ENCODE results near the gene TRABD2B.

TRABD2B gene

DNA sequence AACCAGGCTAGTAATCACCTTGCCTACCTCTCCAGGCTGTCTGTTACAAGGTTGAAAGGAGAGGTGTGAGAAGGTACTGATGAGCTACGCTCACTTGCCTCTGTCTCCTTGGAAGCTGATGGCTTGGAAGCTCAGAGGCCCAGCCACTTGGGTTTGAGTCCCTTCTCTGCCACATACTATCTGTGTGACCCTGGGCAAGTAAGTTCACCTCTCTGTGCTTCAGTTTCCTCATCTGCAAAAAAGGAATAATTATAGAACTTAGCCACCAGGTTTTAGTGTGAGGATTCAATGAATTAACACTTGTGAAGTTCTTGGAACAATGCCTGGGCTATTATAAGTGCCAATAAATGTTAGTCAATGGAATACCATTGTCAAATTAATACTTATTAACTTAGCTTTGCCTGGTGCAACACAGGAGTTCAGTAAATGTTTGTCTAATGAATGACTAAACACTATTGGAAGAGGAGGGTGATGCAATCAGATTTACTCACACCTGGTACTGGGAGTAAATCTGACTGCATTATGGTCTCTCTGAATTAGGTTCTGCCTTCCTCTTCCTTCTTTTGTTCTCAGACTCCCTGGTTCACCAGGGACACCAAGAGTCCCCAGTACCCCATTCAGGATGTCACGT, 55.5 kb downstream of the TRABD2B start:
- Histone ChIP-seq H3K27me3 (replicated peaks; ENCODE audit: control insufficient read depth, insufficient read depth, low read length) (no peaks in the 10 kb centered on the region), H3K4me3 (replicated peaks; ENCODE audit: low read depth, low read length) (no peak overlapping the region), H3K36me3 (ENCODE audit: control insufficient read depth, insufficient read depth, low read length) (no peaks in the 10 kb centered on the region)
- no peak for DNase-seq (ENCODE audit: extremely low read depth, insufficient read length)
- TF ChIP-seq, protein P1, sequence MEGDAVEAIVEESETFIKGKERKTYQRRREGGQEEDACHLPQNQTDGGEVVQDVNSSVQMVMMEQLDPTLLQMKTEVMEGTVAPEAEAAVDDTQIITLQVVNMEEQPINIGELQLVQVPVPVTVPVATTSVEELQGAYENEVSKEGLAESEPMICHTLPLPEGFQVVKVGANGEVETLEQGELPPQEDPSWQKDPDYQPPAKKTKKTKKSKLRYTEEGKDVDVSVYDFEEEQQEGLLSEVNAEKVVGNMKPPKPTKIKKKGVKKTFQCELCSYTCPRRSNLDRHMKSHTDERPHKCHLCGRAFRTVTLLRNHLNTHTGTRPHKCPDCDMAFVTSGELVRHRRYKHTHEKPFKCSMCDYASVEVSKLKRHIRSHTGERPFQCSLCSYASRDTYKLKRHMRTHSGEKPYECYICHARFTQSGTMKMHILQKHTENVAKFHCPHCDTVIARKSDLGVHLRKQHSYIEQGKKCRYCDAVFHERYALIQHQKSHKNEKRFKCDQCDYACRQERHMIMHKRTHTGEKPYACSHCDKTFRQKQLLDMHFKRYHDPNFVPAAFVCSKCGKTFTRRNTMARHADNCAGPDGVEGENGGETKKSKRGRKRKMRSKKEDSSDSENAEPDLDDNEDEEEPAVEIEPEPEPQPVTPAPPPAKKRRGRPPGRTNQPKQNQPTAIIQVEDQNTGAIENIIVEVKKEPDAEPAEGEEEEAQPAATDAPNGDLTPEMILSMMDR (IDR thresholded peaks at IDR 0.05; ENCODE audit: insufficient read depth, low read length, poor library complexity, severe bottlenecking), result no peak

DNA sequence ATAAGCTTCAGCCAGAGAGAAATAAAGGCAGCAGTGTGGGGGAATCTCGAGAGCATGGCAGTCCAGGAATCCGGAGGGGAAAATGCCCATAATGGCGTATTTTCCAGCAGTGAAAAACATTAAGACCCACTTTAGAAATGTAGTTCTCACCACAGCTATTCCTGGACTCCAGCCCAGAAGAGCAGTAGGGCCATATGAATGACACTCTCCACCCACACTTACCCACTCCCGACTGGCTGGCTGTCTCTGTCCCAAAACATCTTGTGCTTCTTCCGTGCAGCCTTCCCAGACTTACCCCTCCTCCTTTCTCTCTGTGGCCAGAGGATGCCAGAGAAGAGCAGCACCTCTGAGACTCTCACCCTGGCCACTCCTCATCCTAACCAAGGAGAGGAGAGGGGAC, 56.4 kb downstream of the TRABD2B start:
- Histone ChIP-seq H3K36me3 (ENCODE audit: control insufficient read depth, insufficient read depth, low read length) (no peaks in the 10 kb centered on the region), H3K4me3 (replicated peaks; ENCODE audit: low read depth, low read length) (no peak overlapping the region), H3K27me3 (replicated peaks; ENCODE audit: control insufficient read depth, insufficient read depth, low read length) (no peaks in the 10 kb centered on the region)
- TF ChIP-seq, protein P1 (IDR thresholded peaks at IDR 0.05; ENCODE audit: insufficient read depth, low read length, poor library complexity, severe bottlenecking), result no peak
- DNase-seq (ENCODE audit: extremely low read depth, insufficient read length), result no peak

DNA sequence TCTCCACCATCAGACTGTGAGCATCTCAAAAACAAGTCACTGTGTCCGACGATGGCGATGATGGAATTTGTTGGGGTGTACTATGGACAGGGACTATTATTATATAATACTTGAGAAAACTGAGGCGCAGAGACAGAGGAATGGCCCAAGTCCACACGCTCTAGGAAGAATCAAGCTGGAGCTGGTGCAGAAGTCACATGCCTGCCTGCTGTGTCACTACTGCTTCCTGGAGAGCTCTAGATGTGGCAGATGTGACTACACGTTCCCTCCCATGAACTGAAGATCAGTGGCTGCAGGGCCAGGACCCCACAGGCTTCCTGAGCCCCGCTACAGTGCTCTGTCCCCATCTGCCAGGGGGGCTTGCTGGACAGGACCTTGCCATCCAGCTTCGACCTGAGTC, 56.9 kb downstream of the TRABD2B start:
- Histone ChIP-seq H3K27me3 (replicated peaks; ENCODE audit: control insufficient read depth, insufficient read depth, low read length) (no peaks in the 10 kb centered on the region), H3K36me3 (ENCODE audit: control insufficient read depth, insufficient read depth, low read length) (no peaks in the 10 kb centered on the region), H3K4me3 (replicated peaks; ENCODE audit: low read depth, low read length) (no peak overlapping the region)
- no peak for DNase-seq (ENCODE audit: extremely low read depth, insufficient read length)
- TF ChIP-seq, protein P1 (IDR thresholded peaks at IDR 0.05; ENCODE audit: insufficient read depth, low read length, poor library complexity, severe bottlenecking), result no peak

DNA sequence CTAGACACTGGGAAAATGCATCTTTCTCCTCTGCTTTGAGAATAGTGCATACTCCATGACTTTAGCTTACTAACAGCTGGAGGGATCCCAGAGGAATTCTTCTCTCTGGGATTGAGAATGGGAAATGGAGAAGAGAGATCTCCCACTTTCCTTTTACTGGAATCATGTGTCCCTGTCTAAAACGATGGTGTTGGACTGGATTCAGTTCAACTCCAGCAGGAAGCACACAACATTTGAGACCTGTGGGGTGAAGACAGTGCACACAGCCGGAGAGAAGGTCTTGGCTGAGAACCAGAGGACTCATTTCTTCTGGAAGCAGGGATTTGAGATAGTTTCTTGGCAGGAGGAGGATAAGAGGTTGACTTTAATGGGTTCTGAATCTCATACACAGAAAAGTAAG, 58.7 kb downstream of the TRABD2B start:
- no peak for DNase-seq (ENCODE audit: extremely low read depth, insufficient read length)
- TF ChIP-seq, protein P1 (IDR thresholded peaks at IDR 0.05; ENCODE audit: insufficient read depth, low read length, poor library complexity, severe bottlenecking), result no peak
- no peak overlapping the region for H3K4me3 ChIP-seq (replicated peaks; ENCODE audit: low read depth, low read length)
- no peaks in the 10 kb centered on the region for H3K27me3 ChIP-seq (replicated peaks; ENCODE audit: control insufficient read depth, insufficient read depth, low read length)
- H3K36me3 ChIP-seq (ENCODE audit: control insufficient read depth, insufficient read depth, low read length), result no peaks in the 10 kb centered on the region

DNA sequence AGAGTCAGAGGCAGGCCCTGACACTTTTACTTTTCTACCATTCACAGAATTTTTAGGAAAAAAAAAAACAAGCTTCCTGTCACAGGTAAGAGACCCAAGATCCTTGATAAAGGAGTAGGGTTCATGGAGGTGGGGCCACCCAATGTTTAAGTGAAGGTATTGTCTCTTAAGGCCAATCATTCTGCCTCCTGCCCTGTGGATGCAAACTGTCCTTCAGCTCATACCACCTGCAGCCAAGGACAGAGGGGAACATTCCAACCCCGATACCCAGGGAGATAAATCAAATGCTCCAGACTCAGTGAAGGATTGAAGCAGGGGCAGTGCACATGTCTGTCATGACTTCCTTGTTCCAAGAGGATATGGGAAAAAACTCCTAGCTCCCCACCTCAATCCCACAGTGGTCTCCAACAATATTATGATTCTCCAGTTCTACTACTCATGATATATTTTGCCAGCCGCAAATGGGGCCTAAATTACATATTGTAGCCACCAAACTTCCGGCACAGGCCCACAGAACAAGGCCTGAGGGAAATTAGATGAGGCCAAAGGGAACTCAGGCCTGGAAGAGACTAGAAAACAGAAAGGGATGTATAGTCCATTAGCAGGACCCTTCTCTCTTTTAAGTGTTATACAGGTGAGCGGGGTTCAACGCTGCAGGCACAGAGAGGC, 59.5 kb downstream of the TRABD2B start:
- H3K36me3 ChIP-seq (ENCODE audit: control insufficient read depth, insufficient read depth, low read length), result no peaks in the 10 kb centered on the region
- TF ChIP-seq, protein P1 (IDR thresholded peaks at IDR 0.05; ENCODE audit: insufficient read depth, low read length, poor library complexity, severe bottlenecking), result no peak
- no peak for DNase-seq (ENCODE audit: extremely low read depth, insufficient read length)
- H3K4me3 ChIP-seq (replicated peaks; ENCODE audit: low read depth, low read length), result no peak overlapping the region
- no peaks in the 10 kb centered on the region for H3K27me3 ChIP-seq (replicated peaks; ENCODE audit: control insufficient read depth, insufficient read depth, low read length)
